Hematopoietic multipotent progenitor cell treated with erythropoietin and hydrocortisone succinate and interleukin-3 and kit ligand, for 15 days (in vitro differentiated cells): Measurements from ENCODE around the gene JOSD1.

Experiments
- DNase-seq: peaks from one replicate; pipeline ENCODE4 v3.0.0-alpha.2; 2015; ENCODE audit warnings: low spot score

The JOSD1 gene

GRCh38 chr22:38700789-38701628 is at the start of gene JOSD1:
Gene JOSD1, minus strand, starts transcription at chr22:38700943. Its CDS starts 956 bp downstream, at chr22:38699987.
- DNase-seq: peak; percentile 96

GRCh38 chr22:38750104-38750503 is 49.4 kb upstream of the JOSD1 start:
- DNase-seq: no peak

DNA sequence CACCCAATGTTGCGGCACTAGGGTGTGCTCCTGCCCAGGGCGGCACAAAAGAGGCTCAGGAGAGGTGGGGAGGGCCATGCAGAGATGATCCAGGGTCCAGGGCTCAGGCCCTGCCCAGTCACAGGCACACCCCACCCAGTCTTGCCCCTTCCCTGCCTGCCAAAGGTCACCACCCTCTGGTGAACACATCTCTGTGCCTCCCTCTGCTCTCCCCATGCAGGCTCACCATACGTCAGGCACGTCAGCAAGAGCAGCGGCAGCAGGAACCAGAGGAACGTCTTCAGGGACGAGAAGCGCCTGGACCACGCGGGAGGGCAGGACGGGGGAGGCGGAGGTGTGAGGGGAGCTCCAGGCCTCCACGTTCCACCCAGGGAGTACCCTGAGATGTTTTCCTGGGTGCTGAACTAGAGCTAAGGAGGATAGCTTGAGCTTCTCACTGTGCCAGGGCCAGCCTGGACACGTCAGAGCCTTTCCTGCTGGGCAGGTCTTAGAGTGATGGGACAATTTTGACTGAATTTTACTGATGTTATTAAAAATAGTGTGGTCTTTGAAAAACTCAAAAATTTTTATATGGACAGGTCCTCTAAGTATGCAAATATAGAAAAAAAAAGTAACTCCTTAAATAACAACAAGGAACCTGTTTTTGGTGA is 47.9 kb upstream of the JOSD1 start:
- DNase-seq: no peak

GRCh38 chr22:38745676-38746460 is 45.1 kb upstream of the JOSD1 start:
- no peak for DNase-seq

GRCh38 chr22:38744981-38745380 is 44.2 kb upstream of the JOSD1 start:
- DNase-seq: no peak

GRCh38 chr22:38742176-38742942 is 41.6 kb upstream of the JOSD1 start:
- DNase-seq: no peak

- no peak for DNase-seq
Observed at GRCh38 chr22:38741576-38741975, 40.8 kb upstream of the JOSD1 start.

GRCh38 chr22:38741166-38741565 is 40.4 kb upstream of the JOSD1 start:
- DNase-seq: no peak

DNA sequence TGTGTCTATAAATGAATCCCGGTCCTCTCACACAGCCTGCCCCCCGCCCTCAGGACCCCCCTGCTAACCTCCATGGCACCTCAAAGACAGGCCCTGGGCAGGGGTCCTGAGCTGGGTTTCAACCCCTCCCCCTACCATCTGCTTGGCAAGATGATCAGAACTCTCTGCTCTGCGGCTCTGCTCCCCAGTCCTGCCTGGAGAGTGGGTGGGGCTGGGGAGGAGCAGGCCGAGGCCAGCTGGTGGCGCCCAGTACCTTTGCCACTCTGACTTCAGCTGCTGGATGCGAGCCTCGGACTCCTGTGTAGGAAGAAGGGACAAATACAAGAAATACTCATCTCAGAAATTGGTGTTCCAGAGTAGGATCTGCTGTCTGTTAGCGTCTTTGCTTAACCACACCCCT is 40.0 kb upstream of the JOSD1 start:
- DNase-seq: no peak

DNA sequence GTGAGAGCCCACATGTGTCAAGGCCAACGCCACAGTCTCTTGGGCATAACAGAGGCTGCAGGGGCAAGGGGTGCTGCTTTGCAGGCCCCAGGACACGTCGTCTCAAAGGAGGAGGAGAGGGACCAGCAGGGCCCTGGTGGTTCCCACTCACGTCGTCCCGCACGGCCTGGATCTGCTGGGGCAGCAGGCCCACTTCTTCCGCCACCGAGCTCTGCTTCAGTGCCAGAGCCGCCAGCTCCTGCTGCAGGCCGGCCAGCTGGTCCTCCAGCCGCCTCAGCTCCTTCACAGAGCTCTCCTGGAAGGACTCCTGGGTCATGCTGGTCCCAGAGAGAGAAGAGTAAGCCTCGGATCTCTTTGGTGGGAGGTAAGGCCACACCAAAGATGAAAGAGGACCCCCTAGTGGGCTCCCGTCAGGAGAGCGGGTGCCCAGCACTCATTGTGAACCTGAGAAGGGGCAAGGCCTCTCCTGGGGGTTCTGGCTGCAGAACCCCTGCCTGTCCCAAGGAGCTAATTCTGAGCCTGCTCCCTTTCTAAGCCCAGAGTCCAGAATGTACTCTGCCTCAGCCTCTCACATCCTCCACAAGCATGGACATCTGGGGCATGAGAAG is 39.5 kb upstream of the JOSD1 start:
- no peak for DNase-seq

- DNase-seq: no peak
Observed at GRCh38 chr22:38739300-38740055, 38.7 kb upstream of the JOSD1 start.

GRCh38 chr22:38738475-38739070 is 37.8 kb upstream of the JOSD1 start:
- DNase-seq: no peak

DNA sequence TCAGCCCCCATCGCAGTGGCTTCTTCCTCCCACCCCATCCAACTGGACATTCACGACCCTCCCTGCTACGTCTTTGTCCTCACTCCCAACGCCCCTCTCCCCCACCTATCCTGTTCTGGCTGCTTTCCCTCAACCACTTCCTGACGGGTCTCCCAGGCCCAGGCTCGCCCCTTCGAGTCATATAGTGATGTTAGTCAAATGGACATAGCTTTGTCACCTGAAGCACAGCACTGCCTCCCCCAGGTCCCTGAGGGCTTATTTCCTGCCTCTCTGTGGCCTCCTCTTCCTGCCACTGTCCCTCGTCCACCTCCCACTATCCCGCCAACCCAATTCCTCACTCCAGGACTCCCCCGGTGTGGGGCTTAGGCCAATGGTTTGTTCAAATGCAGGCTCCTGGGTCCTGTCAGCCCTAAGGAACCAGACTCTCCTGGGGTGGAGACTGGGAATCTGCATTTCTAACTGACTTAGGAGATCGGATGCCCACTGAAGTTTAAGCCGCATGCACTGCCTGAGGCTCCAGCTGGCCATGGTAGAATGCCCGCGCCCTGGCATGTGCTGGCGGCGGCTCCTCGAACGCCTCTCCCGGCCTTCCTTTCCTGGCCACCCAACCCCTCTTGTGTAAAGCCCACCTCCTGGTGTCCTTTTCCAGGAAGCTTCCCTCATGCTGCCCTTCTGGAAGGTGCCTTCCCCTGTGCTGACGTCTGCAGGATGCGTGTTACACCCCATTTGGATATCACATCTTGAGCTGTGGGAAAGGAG is 36.7 kb upstream of the JOSD1 start:
- no peak for DNase-seq

- DNase-seq: no peak
Observed at GRCh38 chr22:38736257-38736570, 35.5 kb upstream of the JOSD1 start.

DNA sequence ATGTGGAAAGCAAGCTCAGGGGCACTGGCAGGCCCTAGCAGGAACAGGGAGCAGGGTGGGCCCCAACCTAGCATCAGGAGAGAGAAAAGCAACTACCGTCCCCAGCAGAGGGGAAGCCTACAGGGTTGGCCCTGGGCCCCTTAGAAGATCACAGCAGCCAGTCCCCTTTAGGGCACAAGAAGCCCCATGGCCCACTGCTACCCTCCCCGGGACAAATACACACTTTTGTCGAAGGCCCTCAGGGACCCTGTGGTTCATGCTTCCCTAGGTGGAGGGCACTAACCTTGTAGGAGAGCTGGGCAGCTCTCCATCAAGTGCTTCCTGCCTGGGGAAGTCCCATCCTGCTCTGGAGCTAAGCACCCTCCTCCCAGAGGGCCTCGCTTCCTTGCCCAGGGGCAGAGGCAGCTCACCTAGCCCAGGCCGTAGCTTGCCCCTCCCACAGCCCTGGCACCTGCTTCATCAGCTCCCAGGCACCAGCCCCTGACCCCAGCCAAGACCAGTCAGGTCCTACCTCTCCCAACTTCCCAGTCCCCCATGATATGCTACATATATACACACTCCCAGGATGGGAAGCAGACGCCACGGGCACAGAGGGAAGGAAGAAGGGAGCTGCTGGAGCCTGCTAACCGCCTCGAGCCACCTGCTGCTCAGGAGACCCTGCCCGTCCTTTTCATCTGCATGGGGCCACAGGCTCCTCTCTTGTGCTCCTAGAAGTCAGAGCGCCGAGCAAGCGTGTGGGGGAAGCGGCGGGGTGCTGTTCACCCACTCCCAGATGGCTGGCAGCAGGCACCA is 34.9 kb upstream of the JOSD1 start:
- DNase-seq: no peak

DNA sequence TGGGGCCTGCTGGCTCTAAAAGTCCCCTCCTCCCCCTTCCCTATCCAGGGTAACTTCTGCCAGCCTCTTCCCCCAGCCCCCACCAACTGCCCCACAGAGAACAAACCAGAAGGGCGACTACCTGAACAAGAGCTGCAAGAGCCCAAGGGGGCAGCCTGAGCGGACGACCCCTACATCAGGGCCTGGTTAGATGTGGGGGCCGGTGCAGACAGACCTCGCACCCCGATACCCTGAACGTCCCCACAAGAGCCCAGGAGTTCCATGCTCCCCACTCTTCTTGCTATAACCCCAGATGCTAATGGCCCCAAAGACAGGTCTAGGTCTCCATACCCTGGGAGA is 34.4 kb upstream of the JOSD1 start:
- DNase-seq: no peak

DNA sequence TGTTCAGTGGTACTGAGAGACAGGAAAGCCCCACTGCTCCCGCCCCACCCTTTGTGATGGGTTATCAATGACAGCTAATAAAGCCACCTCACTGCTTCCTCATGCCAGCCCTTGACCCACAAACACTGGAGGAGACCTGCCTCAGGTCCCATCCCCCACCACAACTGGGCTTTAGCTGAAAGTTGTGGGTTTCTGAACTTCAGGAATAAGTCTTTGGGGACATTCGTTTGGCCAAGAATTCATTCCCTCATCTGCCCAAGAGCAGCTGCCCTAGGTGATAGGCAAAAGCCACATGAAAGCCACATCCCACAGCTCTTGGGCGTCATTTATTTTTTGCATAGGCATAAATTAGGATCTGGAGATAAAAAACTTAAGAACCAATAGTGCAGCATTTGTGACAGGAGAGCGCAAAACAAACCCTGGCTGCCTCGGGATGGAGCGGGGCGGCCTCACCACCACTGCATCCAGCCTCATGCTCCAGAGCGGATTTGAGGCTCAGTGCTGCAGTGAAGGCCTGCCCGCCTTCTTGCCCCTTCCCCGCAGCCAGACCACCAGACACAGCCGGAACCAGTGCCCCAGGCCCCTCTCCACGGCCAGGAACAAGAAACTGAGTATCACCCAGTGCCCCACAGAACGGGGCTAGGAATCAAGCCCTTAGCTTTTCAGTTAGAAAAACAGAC is 33.8 kb upstream of the JOSD1 start:
- no peak for DNase-seq

DNA sequence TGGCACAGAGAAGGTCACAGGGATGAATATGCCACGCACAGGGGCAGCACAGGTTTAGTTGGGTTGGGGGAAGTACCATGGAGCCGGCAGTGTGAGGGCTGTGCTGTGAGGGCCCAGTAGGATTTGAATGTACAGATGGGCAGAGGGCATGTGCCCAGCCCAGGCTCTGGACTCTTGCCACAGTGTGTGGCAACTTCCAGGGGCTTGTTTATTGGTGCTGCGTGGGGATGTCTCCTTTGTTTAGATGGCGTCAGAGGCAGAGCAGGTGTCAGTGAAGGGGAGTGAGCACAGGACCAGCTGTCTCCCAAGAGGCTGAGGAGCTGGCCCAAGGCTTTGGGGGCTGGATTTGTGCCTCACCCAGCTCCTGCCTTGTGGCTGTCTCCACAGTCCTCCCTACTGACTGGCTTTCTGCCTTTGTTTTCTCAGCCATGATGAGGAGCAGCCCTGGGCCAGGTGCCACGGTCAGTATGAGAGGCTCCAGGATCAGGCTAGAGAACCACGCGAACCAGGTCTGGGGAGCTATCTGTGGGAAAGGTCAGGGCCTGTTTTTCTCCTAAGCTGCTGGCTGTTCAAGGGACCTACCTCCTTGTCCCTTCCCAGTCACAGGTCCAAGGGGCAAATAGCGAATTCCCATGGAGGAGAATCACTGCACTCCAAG is 33.1 kb upstream of the JOSD1 start:
- DNase-seq: no peak
